HepG2 (cell line): ENCODE results near the gene ZBTB48. TPM values are rescaled to one million over a fixed set of nuclear protein-coding genes. Genes with fewer than 3 reads are reported as not detected.
A peak's percentile ranks its signal among the peaks of the same experiment; 100 is the strongest.

Source experiments
- ARID2 ChIP-seq: sonication (generic); formaldehyde crosslinking; IDR thresholded peaks from 2 replicates; pipeline ENCODE4 v1.8.1; 2022; ENCODE audit warnings: mild to moderate bottlenecking, missing genetic modification reagents, borderline replicate concordance
- ATF3 ChIP-seq: sonication (generic); formaldehyde crosslinking; IDR thresholded peaks from 2 replicates; pipeline ENCODE4 v1.4.0; 2020; ENCODE audit warnings: missing genetic modification reagents
- CREM ChIP-seq, 2 experiments: sonication (generic) in 1 of 2; formaldehyde crosslinking in 1 of 2; IDR thresholded peaks; 2 replicates each; pipeline versions ENCODE4 v1.4.0 to v1.6.1; 2016 to 2020; ENCODE audit warnings: antibody characterized with exemption in 1 of 2, mild to moderate bottlenecking in 1 of 2, missing genetic modification reagents in 1 of 2
- DNMT1 ChIP-seq: sonication (generic); formaldehyde crosslinking; IDR thresholded peaks from 2 replicates; pipeline ENCODE4 v1.5.1; 2020; ENCODE audit warnings: mild to moderate bottlenecking, missing genetic modification reagents
- ESRRA ChIP-seq: sonication (generic); formaldehyde crosslinking; IDR thresholded peaks from 2 replicates; pipeline ENCODE4 v1.5.1; 2020; ENCODE audit warnings: mild to moderate bottlenecking, low read depth, missing genetic modification reagents
- ETV5 ChIP-seq: IDR thresholded peaks from 2 replicates; pipeline ENCODE4 v1.6.1; 2018; ENCODE audit warnings: missing biosample characterization, missing genetic modification reagents, inconsistent platforms, borderline replicate concordance
- ISL2 ChIP-seq: sonication (generic); formaldehyde crosslinking; IDR thresholded peaks from 2 replicates; pipeline ENCODE4 v1.5.0; 2020; ENCODE audit warnings: missing genetic modification reagents
- MLLT10 ChIP-seq: sonication (generic); formaldehyde crosslinking; IDR thresholded peaks from 2 replicates; pipeline ENCODE4 v1.4.0; 2020; ENCODE audit warnings: missing genetic modification reagents
- MNT ChIP-seq: fragments of 450-650 bp; IDR thresholded peaks from 2 replicates; pipeline ENCODE4 v1.6.1; 2016
- NCOA5 ChIP-seq: sonication (generic); formaldehyde crosslinking; IDR thresholded peaks from 2 replicates; pipeline ENCODE4 v1.4.0; 2020; ENCODE audit warnings: missing genetic modification reagents
- PTBP1 ChIP-seq: fragments of 200-400 bp; formaldehyde crosslinking; IDR thresholded peaks from 2 replicates; pipeline ENCODE4 v1.6.1; 2018; ENCODE audit warnings: low read length, low read depth; ENCODE audit not compliant: poor library complexity, severe bottlenecking
- RCOR2 ChIP-seq: IDR thresholded peaks from 2 replicates; pipeline ENCODE4 v1.6.1; 2016; ENCODE audit warnings: missing biosample characterization, missing genetic modification reagents
- ZBTB1 ChIP-seq: sonication (generic); formaldehyde crosslinking; IDR thresholded peaks from 2 replicates; pipeline ENCODE4 v1.4.0; 2020; ENCODE audit warnings: missing genetic modification reagents, borderline replicate concordance
- ZBTB43 ChIP-seq: sonication (generic); formaldehyde crosslinking; conservative IDR thresholded peaks from 2 replicates; pipeline ENCODE4 v1.4.0; 2020; ENCODE audit warnings: missing genetic modification reagents
- ZHX2 ChIP-seq, 2 experiments: sonication (generic) in 1 of 2; formaldehyde crosslinking in 1 of 2; IDR thresholded peaks; 2 replicates each; pipeline versions ENCODE4 v1.6.1 to v1.9.0; 2014 to 2022; ENCODE audit warnings: antibody characterized with exemption in 1 of 2, borderline replicate concordance in 1 of 2, inconsistent platforms in 1 of 2, low read depth in 1 of 2, missing genetic modification reagents in 1 of 2
- ZMAT3 ChIP-seq: sonication (generic); formaldehyde crosslinking; conservative IDR thresholded peaks from 2 replicates; pipeline ENCODE4 v1.7.0; 2021; ENCODE audit warnings: missing genetic modification reagents
- ZNF205 ChIP-seq: IDR thresholded peaks from 2 replicates; pipeline ENCODE4 v1.6.1; 2018; ENCODE audit warnings: missing biosample characterization, missing genetic modification reagents
- ZNF432 ChIP-seq: sonication (generic); formaldehyde crosslinking; IDR thresholded peaks from 2 replicates; pipeline ENCODE4 v1.5.0; 2020; ENCODE audit warnings: missing genetic modification reagents, mild to moderate bottlenecking, borderline replicate concordance
- ZNF678 ChIP-seq: sonication (generic); formaldehyde crosslinking; IDR thresholded peaks from 2 replicates; pipeline ENCODE4 v1.4.0; 2020; ENCODE audit warnings: mild to moderate bottlenecking, missing genetic modification reagents
- ZNF720 ChIP-seq: sonication (generic); formaldehyde crosslinking; IDR thresholded peaks from 2 replicates; pipeline ENCODE4 v1.4.0; 2020; ENCODE audit warnings: missing genetic modification reagents
- ZSCAN12 ChIP-seq: sonication (generic); formaldehyde crosslinking; IDR thresholded peaks from 2 replicates; pipeline ENCODE4 v1.9.0; 2021; ENCODE audit warnings: mild to moderate bottlenecking, missing genetic modification reagents
- polyA plus RNA-seq, 8 experiments: library from polyadenylated mRNA; depleted of rRNA in 3 of 8; stranded (reverse) in 7 of 8; unstranded in 1 of 8; fragments of >200 nt; fragmentation: Illumina TruSeq in 4 of 8; extraction: Trizol in 4 of 8; gene quantifications; 2 replicates each; pipeline versions ENCODE4 v1.2.1 to v1.2.3, GENCODE V29; 2011 to 2016; ENCODE audit warnings: low read depth in 4 of 8, missing spikeins in 1 of 8, mixed read lengths in 1 of 8; ENCODE audit not compliant: insufficient read depth in 1 of 8
- total RNA-seq, 5 experiments: library from RNA; depleted of rRNA; stranded (reverse); fragments of >200 nt; fragmentation: Illumina TruSeq; extraction: Trizol; gene quantifications; 2 replicates each; pipeline ENCODE4 v1.2.3, GENCODE V29; 2016; ENCODE audit warnings: low read depth in 1 of 5

Gene ZBTB48
- total and polyA plus RNA-seq, 2 of the 13 experiments (the other 11 are each of a cell fraction or from before 2014, with no cell fraction given), result 13.0 to 17.1 TPM

- no peak; the same call in 1 of the 2 replicates for TF ChIP-seq ZHX2 (IDR thresholded peaks at IDR 0.05; ENCODE audit: low read depth)
- TF ChIP-seq ZHX2 (CRISPR knock-in tag; IDR thresholded peaks at IDR 0.05; ENCODE audit: borderline replicate concordance), result no peak
- no peak for TF ChIP-seq PTBP1
- no peak; the same call in 1 of the 2 replicates for TF ChIP-seq ZMAT3 (CRISPR knock-in tag)
- TF ChIP-seq ATF3 (CRISPR knock-in tag), result no peak
- TF ChIP-seq ZBTB43 (CRISPR knock-in tag), result peak; percentile 41; the same call in 1 of the 2 replicates
- no peak for TF ChIP-seq ZBTB1 (CRISPR knock-in tag)
- no peak for TF ChIP-seq ISL2 (CRISPR knock-in tag)
- TF ChIP-seq MNT, result peak; percentile 80
- no peak for TF ChIP-seq MLLT10 (CRISPR knock-in tag)
- TF ChIP-seq ARID2 (CRISPR knock-in tag), result peak; percentile 84; the same call in 1 of the 2 replicates
- no peak for TF ChIP-seq ZNF678 (CRISPR knock-in tag)
- TF ChIP-seq RCOR2 (CRISPR knock-in tag), result no peak
- no peak for TF ChIP-seq ZNF432 (CRISPR knock-in tag)
- TF ChIP-seq CREM (IDR thresholded peaks at IDR 0.05), result no peak
- no peak for TF ChIP-seq CREM (CRISPR knock-in tag; IDR thresholded peaks at IDR 0.05)
- TF ChIP-seq ESRRA (CRISPR knock-in tag), result no peak
- TF ChIP-seq ZNF720 (CRISPR knock-in tag), result no peak
- TF ChIP-seq NCOA5 (CRISPR knock-in tag), result no peak
- peak; percentile 94 for TF ChIP-seq ETV5 (CRISPR knock-in tag)
- peak; percentile 7; the same call in 1 of the 2 replicates for TF ChIP-seq ZSCAN12
- no peak for TF ChIP-seq DNMT1 (CRISPR knock-in tag)
- 0 out of 2 replicates have a peak, but pooled peaks have one; percentile 30 for TF ChIP-seq ZNF205 (CRISPR knock-in tag)
Observed at GRCh38 chr1:6603915-6604558, 24.2 kb downstream of the ZBTB48 start (continued).
